ENCODE data around the gene KCNJ15. TPM values are rescaled to one million over a fixed set of nuclear protein-coding genes. Genes with fewer than 3 reads are reported as not detected.
A peak's percentile ranks its signal among the peaks of the same experiment; 100 is the strongest.

KCNJ15 gene
- polyA plus RNA-seq, 10 donors, result 0.17 to 1.3 (median 0.59) TPM

GRCh38 chr21:38354746-38355145, 98.0 kb downstream of the KCNJ15 start:
- no peak for DNase-seq

- DNase-seq, result no peak
These were observed 98.6 kb downstream of the KCNJ15 start for GRCh38 chr21:38355353-38355752.

- peak; percentile 62 to 87 (median 82) for DNase-seq
These were observed 99.4 kb downstream of the KCNJ15 start for GRCh38 chr21:38355992-38356781.

Other genes with a start within 250 kb of the KCNJ15 start
- 10 to 100 TPM; 15.5 to 24.3 (median 19.6) TPM for gene ERG, start 241.5 kb downstream of the KCNJ15 start, polyA plus RNA-seq (ENCODE audit: insufficient read length in 10 of 10)

All from muscle of back (tissue), 11 donors.